GM12874 (cell line): Measurements from ENCODE around the gene BAZ2A.

Experiments
- CTCF ChIP-seq: IDR thresholded peaks from 2 replicates; pipeline ENCODE4 v1.5.1; 2011; ENCODE audit warnings: low read depth, mild to moderate bottlenecking, control low read depth, low read length, moderate library complexity; ENCODE audit not compliant: insufficient read depth

Gene BAZ2A

GRCh38 chr12:56571121-56571520 lies 59.0 kb downstream of the BAZ2A start:
- no peak for TF ChIP-seq CTCF

GRCh38 chr12:56568146-56568545 lies 62.0 kb downstream of the BAZ2A start:
- TF ChIP-seq CTCF, result no peak

GRCh38 chr12:56565510-56566101 lies 64.5 kb downstream of the BAZ2A start:
- TF ChIP-seq CTCF, result no peak

GRCh38 chr12:56551070-56551469 lies 79.1 kb downstream of the BAZ2A start:
- no peak for TF ChIP-seq CTCF

- TF ChIP-seq CTCF, result no peak
Observed at GRCh38 chr12:56546680-56547079, 83.4 kb downstream of the BAZ2A start.
